NOMO-1 treated with dmso at 0.1 percent for 144 hours (cell line): Measurements from ENCODE around the gene PRMT6.
"Not testable (repeated sequence)": the region's sequence is repeated elsewhere in the genome, so short reads cannot be mapped to it uniquely, and the experiment has no call there.

Experiments used
- DNase-seq: peaks from one replicate; lab custom pipeline; 2025; ENCODE audit not compliant: unreplicated experiment; lab: John Stamatoyannopoulos, UW

PRMT6 gene

DNA sequence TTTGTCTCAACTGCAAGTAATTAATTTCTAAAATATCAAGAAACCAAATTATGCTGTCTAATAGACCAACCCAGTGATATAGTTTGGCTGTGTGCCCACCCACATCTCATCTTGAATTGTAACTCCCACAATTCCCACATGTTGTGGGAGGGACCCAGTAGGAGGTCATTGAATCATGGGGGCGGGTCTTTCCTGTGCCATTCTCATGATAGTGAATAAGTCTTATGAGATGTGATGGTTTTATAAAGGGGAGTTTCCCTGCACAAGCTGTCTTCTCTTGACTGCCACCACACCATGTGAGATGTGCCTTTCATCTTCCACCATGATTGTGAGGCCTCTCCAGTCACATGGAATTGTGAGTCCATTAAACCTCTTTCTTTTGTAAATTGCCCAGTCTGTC lies 36.9 kb downstream of the PRMT6 start:
- DNase-seq = not testable (repeated sequence)

DNA sequence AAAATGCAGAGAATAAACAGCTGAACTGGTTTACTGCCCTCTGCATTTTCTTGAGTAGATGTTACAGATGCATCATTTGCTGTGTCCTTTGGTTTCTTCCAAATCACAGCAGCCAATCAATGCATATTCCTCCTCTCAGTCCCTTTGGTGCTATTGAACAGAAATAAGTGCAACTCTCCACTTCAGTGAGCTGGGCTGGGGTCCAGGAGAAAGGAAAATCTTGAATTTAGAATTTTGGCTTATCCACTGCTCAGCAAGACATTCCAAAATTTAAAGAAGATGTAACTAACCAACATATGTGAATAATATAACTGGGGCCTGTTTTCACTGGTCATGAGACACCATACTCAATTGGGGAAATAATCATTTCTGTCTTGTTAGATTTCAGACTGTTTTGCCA lies 39.2 kb downstream of the PRMT6 start:
- DNase-seq = no peak

DNA sequence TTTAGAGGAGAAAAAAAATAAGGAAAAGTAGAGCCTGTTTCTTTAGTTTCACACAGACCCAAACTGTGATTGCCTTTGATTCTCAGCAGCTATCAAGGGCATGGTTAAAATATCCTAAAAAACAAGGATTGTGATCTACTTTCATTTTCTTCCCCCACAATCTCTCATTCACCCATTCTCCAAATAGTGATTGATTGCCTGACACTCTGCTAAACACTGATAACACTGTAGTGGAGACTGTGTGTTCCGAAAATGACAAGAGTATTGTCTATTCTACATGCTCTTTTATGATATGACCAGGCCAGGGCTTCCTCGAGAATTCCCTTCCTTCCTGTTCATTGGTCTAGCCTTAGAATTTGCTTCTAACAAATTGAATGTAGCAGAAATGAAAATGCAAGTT lies 40.2 kb downstream of the PRMT6 start:
- no peak for DNase-seq

DNA sequence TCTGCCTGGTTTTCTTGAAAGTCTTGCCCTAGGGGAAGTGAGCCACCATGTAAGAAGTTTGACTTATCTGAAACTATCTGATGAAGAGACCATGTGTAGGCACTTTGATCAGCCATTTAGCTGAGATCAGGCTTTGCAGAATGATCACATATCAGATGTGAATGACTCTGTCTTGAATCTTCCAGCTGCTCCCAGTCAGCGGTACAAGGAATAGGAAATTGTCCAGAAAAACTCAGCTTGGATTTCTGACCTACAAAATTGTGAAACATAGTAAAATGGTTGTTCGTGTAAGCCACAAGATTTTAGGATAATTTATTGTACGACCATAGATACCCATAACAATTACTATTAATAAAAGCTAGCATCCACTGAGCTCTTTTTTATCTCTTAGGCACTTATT lies 42.5 kb downstream of the PRMT6 start:
- DNase-seq = no peak

DNA sequence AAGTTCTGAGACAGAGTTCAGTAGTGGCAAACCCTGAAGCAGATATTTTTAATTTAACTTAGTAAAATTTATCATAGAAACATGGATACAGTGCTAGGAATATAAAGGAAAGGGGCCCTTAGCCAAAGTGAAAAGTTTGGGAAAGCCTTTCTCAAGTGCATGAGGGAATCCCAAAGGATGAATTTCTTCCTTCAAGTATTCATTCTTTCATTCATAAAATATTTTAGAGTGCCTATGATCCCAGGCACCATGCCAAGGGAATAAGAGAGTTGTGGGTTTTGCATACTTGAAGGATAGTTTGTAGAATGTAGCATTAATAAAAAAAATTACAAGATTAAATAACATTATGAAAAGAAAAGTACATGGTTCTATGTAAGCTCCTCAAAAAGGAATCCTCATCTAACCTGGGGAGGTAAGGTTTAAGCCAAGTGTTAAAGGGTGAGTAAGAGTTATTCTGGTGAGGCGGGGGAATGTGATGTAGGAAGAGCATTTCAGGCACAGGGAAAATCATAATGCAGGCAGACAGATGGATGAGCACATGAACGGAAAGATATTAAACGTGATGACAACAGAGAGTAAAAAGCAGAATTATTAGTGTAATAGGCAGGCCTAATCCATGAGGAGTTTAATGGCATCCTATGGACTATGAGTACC lies 44.0 kb downstream of the PRMT6 start:
- DNase-seq = no peak

DNA sequence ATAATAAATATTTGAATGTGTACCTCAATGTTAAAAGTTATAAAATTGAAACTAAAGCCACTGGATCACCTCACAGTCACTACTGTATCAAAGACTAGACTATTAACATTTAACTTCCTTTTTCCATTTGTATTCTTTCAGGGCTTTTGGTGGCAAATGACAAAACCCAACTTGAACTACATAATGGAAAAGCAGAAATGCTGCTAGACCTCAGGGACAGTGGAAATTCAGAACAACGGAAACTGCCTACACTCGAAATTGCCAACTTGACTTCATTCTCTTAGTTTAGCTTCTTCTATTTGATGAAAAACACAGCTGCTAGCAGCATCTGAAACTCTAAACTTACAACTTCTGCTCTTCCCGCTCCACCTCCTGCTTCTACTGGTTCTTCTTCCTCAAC lies 49.4 kb downstream of the PRMT6 start:
- no peak for DNase-seq
